ENCODE data around the gene PARP6.

PARP6 gene

GRCh38 chr15:72193836-72194396 lies 78.4 kb downstream of the PARP6 start:
- no peak overlapping the region for H3K4me3 ChIP-seq (ENCODE audit: control insufficient read depth, low read depth, low read length)
- TF ChIP-seq, protein P1, sequence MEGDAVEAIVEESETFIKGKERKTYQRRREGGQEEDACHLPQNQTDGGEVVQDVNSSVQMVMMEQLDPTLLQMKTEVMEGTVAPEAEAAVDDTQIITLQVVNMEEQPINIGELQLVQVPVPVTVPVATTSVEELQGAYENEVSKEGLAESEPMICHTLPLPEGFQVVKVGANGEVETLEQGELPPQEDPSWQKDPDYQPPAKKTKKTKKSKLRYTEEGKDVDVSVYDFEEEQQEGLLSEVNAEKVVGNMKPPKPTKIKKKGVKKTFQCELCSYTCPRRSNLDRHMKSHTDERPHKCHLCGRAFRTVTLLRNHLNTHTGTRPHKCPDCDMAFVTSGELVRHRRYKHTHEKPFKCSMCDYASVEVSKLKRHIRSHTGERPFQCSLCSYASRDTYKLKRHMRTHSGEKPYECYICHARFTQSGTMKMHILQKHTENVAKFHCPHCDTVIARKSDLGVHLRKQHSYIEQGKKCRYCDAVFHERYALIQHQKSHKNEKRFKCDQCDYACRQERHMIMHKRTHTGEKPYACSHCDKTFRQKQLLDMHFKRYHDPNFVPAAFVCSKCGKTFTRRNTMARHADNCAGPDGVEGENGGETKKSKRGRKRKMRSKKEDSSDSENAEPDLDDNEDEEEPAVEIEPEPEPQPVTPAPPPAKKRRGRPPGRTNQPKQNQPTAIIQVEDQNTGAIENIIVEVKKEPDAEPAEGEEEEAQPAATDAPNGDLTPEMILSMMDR (conservative IDR thresholded peaks at IDR 0.05; ENCODE audit: control insufficient read depth, insufficient read depth, low read depth, low read length): no peak
- no peak for DNase-seq (ENCODE audit: low read depth)

DNA sequence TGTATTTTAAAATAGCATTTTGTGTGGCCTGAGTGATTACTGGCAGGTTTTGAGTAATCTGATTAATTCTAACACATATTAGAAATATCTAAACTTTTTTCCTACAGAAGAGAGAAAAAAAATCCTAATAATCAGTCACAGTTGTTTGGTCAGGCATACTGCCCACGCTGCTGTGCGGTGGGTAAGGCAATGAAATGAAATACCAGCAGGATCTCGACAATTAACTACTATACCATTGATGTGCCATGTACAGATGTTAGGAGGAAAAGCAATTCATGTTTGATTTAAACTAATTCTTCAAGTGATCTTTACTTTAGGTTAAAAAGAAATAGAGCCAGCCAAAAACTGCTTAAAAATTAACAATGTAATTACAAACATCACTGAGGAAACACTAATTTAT lies 79.9 kb downstream of the PARP6 start:
- TF ChIP-seq, protein P1 (conservative IDR thresholded peaks at IDR 0.05; ENCODE audit: control insufficient read depth, insufficient read depth, low read depth, low read length): no peak

More for the DNA sequence above, 79.9 kb downstream of the PARP6 start:
- no peak overlapping the region for H3K4me3 ChIP-seq (ENCODE audit: control insufficient read depth, low read depth, low read length)
- DNase-seq (ENCODE audit: low read depth): no peak
